Erythroblast (primary cell): Measurements from ENCODE around the gene ZNF547.

ENCODE experiments used
- GATA1 ChIP-seq: IDR thresholded peaks from 2 replicates; pipeline ENCODE4 v1.6.1; 2011; ENCODE audit warnings: low read depth, mild to moderate bottlenecking, control low read depth, low read length, moderate library complexity
- POLR2A ChIP-seq: IDR thresholded peaks from 2 replicates; pipeline ENCODE4 v1.6.1; 2011; ENCODE audit warnings: mild to moderate bottlenecking, low read length

GRCh38 chr19:57421037-57421436, 57.7 kb downstream of the ZNF547 start:
- TF ChIP-seq POLR2A (no peak), GATA1 (no peak)
